ENCODE results near the gene MASP1. TPM values are rescaled to one million over a fixed set of nuclear protein-coding genes. Genes with fewer than 3 reads are reported as not detected.

MASP1 gene
- total RNA-seq, 1 donor from 2014 or later: 4.6 TPM

GRCh38 chr3:187293516-187294430 is 2.2 kb upstream of the MASP1 start:
- no peak for DNase-seq (ENCODE audit: extremely low read depth, low read depth, low spot score)

- no peak for DNase-seq (ENCODE audit: extremely low read depth, low read depth, low spot score)
Measured at GRCh38 chr3:187292631-187293515, 1.3 kb upstream of the MASP1 start.

- no peak for DNase-seq (ENCODE audit: extremely low read depth, low read depth, low spot score)
Measured at GRCh38 chr3:187292181-187292580, 644 bp upstream of the MASP1 start.

- DNase-seq (ENCODE audit: extremely low read depth, low read depth, low spot score): no peak
Measured at GRCh38 chr3:187291001-187291511, 481 bp downstream of the MASP1 start.

- no peak for DNase-seq (ENCODE audit: extremely low read depth, low read depth, low spot score)
Measured at GRCh38 chr3:187290503-187290902, 1.0 kb downstream of the MASP1 start.

GRCh38 chr3:187288855-187289605 is 2.5 kb downstream of the MASP1 start:
- no peak for DNase-seq (ENCODE audit: extremely low read depth, low read depth, low spot score)

- DNase-seq (ENCODE audit: extremely low read depth, low read depth, low spot score): no peak
Measured at GRCh38 chr3:187288131-187288854, 3.2 kb downstream of the MASP1 start.

- no peak for DNase-seq (ENCODE audit: extremely low read depth, low read depth, low spot score)
Measured at GRCh38 chr3:187287256-187287655, 4.3 kb downstream of the MASP1 start.

GRCh38 chr3:187286467-187287059 is 5.0 kb downstream of the MASP1 start:
- no peak for DNase-seq (ENCODE audit: extremely low read depth, low read depth, low spot score)

- no peak for DNase-seq (ENCODE audit: extremely low read depth, low read depth, low spot score)
Measured at GRCh38 chr3:187281191-187281714, 10.3 kb downstream of the MASP1 start.

GRCh38 chr3:187280644-187281043 is 10.9 kb downstream of the MASP1 start:
- DNase-seq (ENCODE audit: extremely low read depth, low read depth, low spot score): no peak

- DNase-seq (ENCODE audit: extremely low read depth, low read depth, low spot score): no peak
Measured at GRCh38 chr3:187277129-187277462, 14.4 kb downstream of the MASP1 start.

GRCh38 chr3:187276397-187277128 is 15.0 kb downstream of the MASP1 start:
- no peak for DNase-seq (ENCODE audit: extremely low read depth, low read depth, low spot score)

GRCh38 chr3:187274977-187275338 is 16.6 kb downstream of the MASP1 start:
- DNase-seq (ENCODE audit: extremely low read depth, low read depth, low spot score): no peak

- no peak for DNase-seq (ENCODE audit: extremely low read depth, low read depth, low spot score)
Measured at GRCh38 chr3:187274315-187274976, 17.1 kb downstream of the MASP1 start.

- no peak for DNase-seq (ENCODE audit: extremely low read depth, low read depth, low spot score)
Measured at GRCh38 chr3:187271582-187271981, 20.0 kb downstream of the MASP1 start.

- DNase-seq (ENCODE audit: extremely low read depth, low read depth, low spot score): no peak
Measured at GRCh38 chr3:187269486-187269885, 22.1 kb downstream of the MASP1 start.

- no peak for DNase-seq (ENCODE audit: extremely low read depth, low read depth, low spot score)
Measured at GRCh38 chr3:187267306-187267705, 24.2 kb downstream of the MASP1 start.

Data from glomerular endothelial cell (primary cell).